Effector memory CD8-positive, alpha-beta T cell (primary cell): ENCODE results near the gene NFATC2IP.

Source experiments
- ATAC-seq: fragments of 150-1000 bp; cut with Tn5 transposase; replicated peaks from 2 replicates; pipeline ENCODE4 v1.10.0; 2021; ENCODE audit warnings: mild to moderate bottlenecking, moderate library complexity
- DNase-seq, 3 experiments: peaks; one replicate each; pipeline ENCODE4 v3.0.0; 2021
- H3K27ac Mint-ChIP-seq, 2 donors: one replicate each; pipeline ENCODE4 v1.8.0; 2022; ENCODE audit warnings: mild to moderate bottlenecking in 2 of 2, mixed read lengths in 2 of 2, moderate library complexity in 2 of 2
- H3K27me3 Mint-ChIP-seq, 2 donors: one replicate each; pipeline ENCODE4 v1.8.0; 2022; ENCODE audit warnings: mixed read lengths in 2 of 2
- H3K36me3 Mint-ChIP-seq: one replicate; pipeline ENCODE4 v1.8.0; 2022; ENCODE audit warnings: mild to moderate bottlenecking, moderate library complexity, mixed read lengths; ENCODE audit not compliant: insufficient read depth
- H3K4me1 Mint-ChIP-seq, 2 donors: one replicate each; pipeline ENCODE4 v1.8.0; 2022; ENCODE audit warnings: low read depth in 2 of 2, mixed read lengths in 2 of 2
- H3K4me3 Mint-ChIP-seq, 2 donors: one replicate each; pipeline ENCODE4 v1.8.0; 2022; ENCODE audit warnings: mild to moderate bottlenecking in 2 of 2, mixed read lengths in 2 of 2, moderate library complexity in 2 of 2
- H3K9me3 Mint-ChIP-seq, 2 donors: one replicate each; pipeline ENCODE4 v1.8.0; 2022; ENCODE audit warnings: mixed read lengths in 2 of 2
- total RNA-seq, 9 experiments: gene quantifications; one replicate each; lab custom pipeline; 2026; lab: John Stamatoyannopoulos, UW

The NFATC2IP gene
- total RNA-seq, result 88.6 to 159 (median 96.7) reads per million in 9 experiments

DNA sequence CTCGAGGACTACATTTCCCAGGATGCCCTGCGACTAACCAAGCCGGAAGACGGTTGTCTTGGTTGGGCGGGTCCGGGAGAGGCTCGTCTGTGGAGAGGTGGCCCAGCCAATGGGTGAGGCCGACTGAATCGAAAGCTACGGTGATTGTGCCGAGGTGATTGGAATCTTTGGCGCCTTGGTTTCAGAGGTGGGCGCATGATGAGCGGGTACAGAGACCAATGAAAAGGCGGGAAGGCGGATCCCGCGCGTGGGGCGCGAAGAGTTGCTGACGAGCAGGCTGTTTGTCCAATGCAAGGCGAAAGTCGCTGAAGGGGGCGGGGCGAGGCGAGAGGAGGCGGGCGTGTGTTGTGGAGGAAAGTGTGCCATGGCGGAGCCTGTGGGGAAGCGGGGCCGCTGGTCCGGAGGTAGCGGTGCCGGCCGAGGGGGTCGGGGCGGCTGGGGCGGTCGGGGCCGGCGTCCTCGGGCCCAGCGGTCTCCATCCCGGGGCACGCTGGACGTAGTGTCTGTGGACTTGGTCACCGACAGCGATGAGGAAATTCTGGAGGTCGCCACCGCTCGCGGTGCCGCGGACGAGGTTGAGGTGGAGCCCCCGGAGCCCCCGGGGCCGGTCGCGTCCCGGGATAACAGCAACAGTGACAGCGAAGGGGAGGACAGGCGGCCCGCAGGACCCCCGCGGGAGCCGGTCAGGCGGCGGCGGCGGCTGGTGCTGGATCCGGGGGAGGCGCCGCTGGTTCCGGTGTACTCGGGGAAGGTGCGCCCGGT is at the start of gene NFATC2IP:
Gene NFATC2IP, plus strand, starts transcription at position 290 of the 762 bp plus-strand sequence. Its CDS starts 75 bp downstream, at position 365.
- Mint-ChIP-seq H3K9me3 (no peaks in the 10 kb centered on the region), H3K27me3 (no peaks in the 10 kb centered on the region), H3K4me3 (peak within 1 kb of the TSS; percentile 93 to 98), H3K4me1 (peaks cover 15 to 33% of the 10 kb centered on the region in 2 donors), H3K36me3 (peaks cover 35% of the 10 kb centered on the region), H3K27ac (peak within 1 kb of the TSS; percentile 89 to 91)
- ATAC-seq (peak; percentile 93), DNase-seq (peak; percentile 99 to 100 (median 99))

DNA sequence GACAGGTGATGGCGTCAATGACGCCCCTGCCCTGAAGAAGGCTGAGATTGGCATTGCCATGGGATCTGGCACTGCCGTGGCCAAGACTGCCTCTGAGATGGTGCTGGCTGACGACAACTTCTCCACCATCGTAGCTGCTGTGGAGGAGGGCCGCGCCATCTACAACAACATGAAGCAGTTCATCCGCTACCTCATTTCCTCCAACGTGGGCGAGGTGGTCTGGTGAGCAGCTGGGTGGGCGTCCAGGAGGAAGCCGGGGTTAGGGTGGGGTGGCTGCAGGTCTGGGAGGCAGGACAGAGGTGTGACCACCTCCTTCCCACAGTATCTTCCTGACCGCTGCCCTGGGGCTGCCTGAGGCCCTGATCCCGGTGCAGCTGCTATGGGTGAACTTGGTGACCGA is 48.9 kb upstream of the NFATC2IP start:
- H3K27ac Mint-ChIP-seq, result no peak overlapping the region
- H3K36me3 Mint-ChIP-seq, result peaks cover 6% of the 10 kb centered on the region
- no peaks in the 10 kb centered on the region for H3K9me3 Mint-ChIP-seq
- no peaks in the 10 kb centered on the region for H3K4me1 Mint-ChIP-seq
- ATAC-seq (no peak), DNase-seq (no peak)
- no peaks in the 10 kb centered on the region for H3K27me3 Mint-ChIP-seq
- H3K4me3 Mint-ChIP-seq, result no peak overlapping the region

DNA sequence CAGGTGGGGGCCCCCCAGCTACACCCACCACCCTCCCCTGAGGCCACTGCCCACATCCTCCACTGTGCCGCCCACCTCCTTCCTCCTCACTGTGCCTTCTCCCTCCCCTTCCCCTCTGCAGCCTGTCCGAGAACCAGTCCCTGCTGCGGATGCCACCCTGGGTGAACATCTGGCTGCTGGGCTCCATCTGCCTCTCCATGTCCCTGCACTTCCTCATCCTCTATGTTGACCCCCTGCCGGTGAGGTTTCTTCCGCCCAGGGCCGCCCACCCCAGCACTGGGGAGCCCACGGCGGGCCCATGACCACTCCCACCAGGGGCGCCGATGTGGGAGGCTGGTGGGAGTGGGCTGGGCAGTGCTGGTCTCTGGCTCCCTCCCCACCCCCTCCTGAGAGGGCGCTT is 47.8 kb upstream of the NFATC2IP start:
- ATAC-seq, result peak; percentile 12
- no peaks in the 10 kb centered on the region for H3K9me3 Mint-ChIP-seq
- no peaks in the 10 kb centered on the region for H3K27me3 Mint-ChIP-seq
- peaks cover 9% of the 10 kb centered on the region for H3K36me3 Mint-ChIP-seq
- DNase-seq, result no peak
- H3K27ac Mint-ChIP-seq, result no peak overlapping the region
- no peak overlapping the region for H3K4me3 Mint-ChIP-seq
- H3K4me1 Mint-ChIP-seq, result no peaks in the 10 kb centered on the region

DNA sequence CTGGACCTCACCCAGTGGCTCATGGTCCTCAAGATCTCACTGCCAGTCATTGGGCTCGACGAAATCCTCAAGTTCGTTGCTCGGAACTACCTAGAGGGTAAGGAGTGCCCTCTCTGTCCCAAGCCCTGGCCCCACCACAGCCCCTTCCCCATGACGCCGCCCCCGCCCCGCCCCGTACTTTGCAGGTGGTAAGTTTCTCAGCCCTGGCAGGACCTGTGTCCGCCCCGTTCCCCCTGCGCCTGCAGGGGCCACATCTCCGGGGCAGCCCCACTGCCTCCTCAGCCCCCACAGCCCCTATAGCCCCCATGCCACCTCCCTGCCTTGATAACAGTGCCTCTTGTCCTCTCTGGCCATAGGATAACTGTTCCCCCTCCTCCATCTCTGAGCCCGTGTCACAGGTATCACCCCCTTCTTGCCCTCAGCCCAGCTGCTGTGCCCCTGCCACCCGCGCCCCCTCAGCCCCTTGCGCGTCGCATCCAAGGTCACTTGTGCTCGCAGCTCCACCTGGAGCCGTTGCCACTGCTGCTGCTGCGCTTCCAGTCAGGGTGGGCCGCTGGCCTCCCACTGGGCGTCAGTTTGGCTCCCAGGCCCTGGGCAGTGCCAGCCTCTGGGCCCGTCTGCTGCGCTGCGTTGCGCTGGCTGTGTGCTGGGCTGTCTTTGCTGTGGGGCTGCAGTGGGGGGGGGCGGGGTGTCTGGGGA is 47.2 kb upstream of the NFATC2IP start:
- H3K4me3 Mint-ChIP-seq, result no peak overlapping the region
- no peak for DNase-seq
- peaks cover 13% of the 10 kb centered on the region for H3K36me3 Mint-ChIP-seq
- no peaks in the 10 kb centered on the region for H3K9me3 Mint-ChIP-seq
- H3K4me1 Mint-ChIP-seq, result no peaks in the 10 kb centered on the region
- H3K27ac Mint-ChIP-seq, result no peak overlapping the region
- ATAC-seq, result no peak
- H3K27me3 Mint-ChIP-seq, result no peaks in the 10 kb centered on the region

DNA sequence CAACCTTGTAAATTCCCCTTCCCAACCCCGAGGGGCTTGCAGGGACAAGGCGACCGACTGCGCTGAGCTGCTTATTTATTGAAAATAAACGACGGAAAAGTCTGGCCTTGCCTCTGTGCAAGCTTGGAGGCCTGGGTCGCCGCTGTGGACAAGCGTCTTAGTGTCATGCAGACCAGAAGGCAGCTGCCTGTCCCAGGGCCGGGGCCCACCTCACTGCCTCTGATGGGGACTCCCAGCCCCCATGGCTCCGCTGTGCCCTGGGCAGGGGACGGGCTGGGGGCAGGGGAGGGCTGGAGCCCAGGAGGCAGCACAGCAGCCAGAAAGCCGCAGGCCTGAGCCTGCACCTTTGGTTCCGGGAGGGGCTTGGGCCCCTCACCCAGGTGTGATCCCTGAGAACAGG is 46.4 kb upstream of the NFATC2IP start:
- Mint-ChIP-seq H3K27ac (no peak overlapping the region), H3K4me3 (no peak overlapping the region), H3K27me3 (no peaks in the 10 kb centered on the region), H3K9me3 (no peaks in the 10 kb centered on the region), H3K4me1 (no peaks in the 10 kb centered on the region), H3K36me3 (peaks cover 16% of the 10 kb centered on the region)
- ATAC-seq, result no peak
- DNase-seq, result no peak

DNA sequence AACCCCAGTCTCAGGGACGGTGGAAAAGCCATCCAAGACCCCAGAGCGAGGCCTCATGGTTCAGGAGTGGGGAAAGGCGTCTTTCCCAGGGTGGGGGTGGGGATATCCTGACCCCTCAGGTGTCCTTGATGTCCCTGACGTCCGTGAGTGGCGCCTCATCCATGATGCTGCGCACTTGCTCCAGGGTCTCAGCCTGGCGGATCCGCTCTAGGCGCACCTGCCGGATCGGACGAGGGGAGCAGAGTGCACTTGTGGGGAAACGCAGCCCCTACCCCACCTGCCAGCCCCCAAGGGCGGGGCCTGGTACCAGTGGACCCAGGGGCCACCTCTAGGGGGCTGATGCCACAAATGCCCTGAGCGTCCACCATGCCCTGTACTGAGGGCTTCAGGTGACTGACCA is 45.9 kb upstream of the NFATC2IP start:
- H3K4me3 Mint-ChIP-seq, result no peak overlapping the region
- no peak for ATAC-seq
- no peaks in the 10 kb centered on the region for H3K27me3 Mint-ChIP-seq
- DNase-seq, result no peak
- H3K9me3 Mint-ChIP-seq, result no peaks in the 10 kb centered on the region
- H3K27ac Mint-ChIP-seq, result no peak overlapping the region
- no peaks in the 10 kb centered on the region for H3K4me1 Mint-ChIP-seq
- H3K36me3 Mint-ChIP-seq, result peaks cover 20% of the 10 kb centered on the region

DNA sequence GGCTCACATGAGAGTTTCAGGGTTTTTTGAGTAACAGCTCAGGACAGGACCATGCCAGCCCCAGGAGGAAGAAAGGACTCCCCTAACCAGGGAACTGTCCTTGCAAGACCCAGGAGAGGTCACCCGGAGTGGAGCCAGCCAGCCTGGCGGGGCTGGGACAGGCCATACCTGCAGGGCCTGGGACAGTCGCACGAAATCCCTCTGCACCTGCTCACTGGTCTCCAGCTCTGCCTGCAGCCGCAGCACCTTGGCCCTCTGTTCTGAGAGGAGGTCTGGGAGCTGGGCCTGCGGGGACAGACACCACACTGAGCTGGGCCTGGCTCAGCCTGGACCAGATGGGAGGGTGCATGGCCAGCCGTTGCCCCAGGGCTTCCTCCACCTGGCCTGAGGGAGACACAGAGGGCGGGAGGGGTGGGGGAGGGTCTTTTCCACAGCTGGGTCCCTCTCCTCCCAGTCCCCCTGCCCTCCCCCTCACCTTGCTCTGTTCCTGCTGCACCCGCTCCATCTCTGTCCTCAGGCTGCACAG is 45.4 kb upstream of the NFATC2IP start:
- Mint-ChIP-seq H3K27ac (no peak overlapping the region), H3K4me3 (no peak overlapping the region), H3K27me3 (no peaks in the 10 kb centered on the region), H3K36me3 (peaks cover 24% of the 10 kb centered on the region), H3K4me1 (no peaks in the 10 kb centered on the region), H3K9me3 (no peaks in the 10 kb centered on the region)
- DNase-seq (no peak), ATAC-seq (no peak)

DNA sequence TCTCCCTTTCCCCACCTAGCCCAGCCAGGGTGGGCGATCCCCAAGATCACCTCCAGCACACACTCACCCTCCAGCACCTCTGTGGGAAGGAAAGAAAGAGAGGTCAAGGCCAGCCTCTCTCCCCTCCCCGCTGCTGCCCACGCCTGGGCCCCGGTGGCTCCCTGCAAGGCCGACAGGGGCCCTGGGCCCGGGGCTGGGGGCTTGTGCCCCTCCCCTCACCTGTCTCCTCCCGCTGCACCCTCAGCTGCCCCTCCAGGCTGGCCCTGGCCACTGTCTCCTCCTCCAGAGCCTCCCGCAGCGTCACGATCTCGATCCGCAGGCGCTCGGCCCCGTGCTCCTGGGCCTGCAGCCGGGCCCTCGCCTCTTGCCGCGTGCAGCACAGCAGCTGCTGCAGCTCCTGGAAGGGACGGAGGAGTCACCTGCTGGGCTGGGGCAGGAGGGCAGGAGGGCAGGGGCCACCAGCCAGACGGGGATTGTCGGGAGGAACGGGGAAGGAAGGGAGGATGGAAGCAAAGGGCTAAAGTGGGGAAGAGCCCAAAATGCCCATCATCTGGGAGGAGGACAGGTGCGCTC is 44.9 kb upstream of the NFATC2IP start:
- no peak for ATAC-seq
- Mint-ChIP-seq H3K4me3 (no peak overlapping the region), H3K27ac (no peak overlapping the region), H3K9me3 (no peaks in the 10 kb centered on the region), H3K4me1 (no peaks in the 10 kb centered on the region), H3K27me3 (no peaks in the 10 kb centered on the region), H3K36me3 (peaks cover 30% of the 10 kb centered on the region)
- DNase-seq, result no peak

DNA sequence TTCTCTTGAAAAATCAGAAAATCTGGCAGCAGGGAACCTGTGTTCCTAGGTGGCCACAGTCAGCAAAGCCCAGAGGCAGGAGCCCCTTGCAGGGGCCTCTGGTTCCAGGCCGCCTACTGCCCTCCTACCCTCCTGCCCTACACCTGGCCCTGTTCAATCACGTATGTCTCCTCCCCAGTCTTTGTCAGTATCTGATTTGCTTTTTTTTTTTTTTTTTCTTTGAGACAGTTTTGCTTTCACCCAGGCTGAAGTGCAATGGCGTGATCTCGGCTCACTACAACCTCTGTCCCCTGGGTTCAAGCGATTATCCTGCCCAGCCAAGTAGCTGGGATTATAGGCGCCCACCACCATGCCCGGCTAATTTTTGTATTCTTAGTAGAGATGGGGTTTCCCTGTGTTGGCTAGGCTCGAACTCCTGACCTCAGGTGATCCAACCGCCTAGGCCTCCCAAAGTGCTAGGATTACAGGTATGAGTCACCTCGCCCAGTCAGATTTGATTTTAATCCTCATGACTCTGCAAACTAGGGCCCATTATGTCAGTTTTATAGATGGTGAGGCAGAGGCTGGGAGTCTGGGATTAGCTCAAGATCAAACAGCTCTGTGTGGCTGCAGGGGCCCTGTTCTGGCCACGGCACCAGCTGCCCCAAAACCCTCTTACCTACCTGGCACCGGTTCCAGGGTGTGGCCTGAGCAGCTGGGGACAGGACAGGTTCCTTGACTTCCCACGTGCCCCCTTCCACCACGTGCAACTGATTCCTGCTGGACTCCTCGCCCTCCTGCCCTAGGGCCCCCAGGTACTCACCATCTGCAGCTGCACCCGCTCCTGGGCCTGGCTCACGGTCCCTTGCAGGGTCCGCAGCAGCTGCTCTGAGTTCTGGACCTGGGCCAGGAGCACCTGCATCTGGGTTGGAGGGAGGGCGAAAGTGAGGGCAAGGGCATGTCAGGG is 40.4 kb upstream of the NFATC2IP start:
- DNase-seq, result no peak
- no peaks in the 10 kb centered on the region for H3K27me3 Mint-ChIP-seq
- no peaks in the 10 kb centered on the region for H3K4me1 Mint-ChIP-seq
- H3K36me3 Mint-ChIP-seq, result peaks cover 68% of the 10 kb centered on the region
- no peaks in the 10 kb centered on the region for H3K9me3 Mint-ChIP-seq
- peak overlapping the region; percentile 38 to 62 for H3K27ac Mint-ChIP-seq
- H3K4me3 Mint-ChIP-seq, result no peak overlapping the region
- no peak for ATAC-seq

DNA sequence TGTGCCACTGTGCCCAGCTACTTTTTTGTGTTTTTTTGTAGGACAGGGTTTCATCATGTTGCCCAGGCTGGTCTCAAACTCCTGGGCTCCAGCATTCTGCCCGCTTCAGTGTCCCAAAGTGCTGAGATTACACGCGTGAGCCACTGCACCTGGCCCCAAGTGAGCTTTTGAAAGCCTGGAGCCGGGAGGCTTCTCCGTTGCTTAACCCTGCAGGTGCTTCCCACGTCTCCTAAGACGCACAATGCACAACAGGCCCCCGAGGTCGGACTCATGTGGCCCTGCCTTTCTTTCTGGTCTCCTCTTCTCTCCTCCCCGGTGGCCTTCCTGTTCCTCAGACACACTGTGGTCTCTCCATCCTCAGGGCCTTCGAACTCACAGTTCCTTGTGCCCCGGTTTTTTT is 38.2 kb upstream of the NFATC2IP start:
- Mint-ChIP-seq H3K36me3 (peaks cover 81% of the 10 kb centered on the region), H3K27me3 (no peaks in the 10 kb centered on the region), H3K4me1 (no peaks in the 10 kb centered on the region), H3K4me3 (no peak overlapping the region), H3K9me3 (no peaks in the 10 kb centered on the region), H3K27ac (no peak overlapping the region)
- ATAC-seq (no peak), DNase-seq (no peak)

DNA sequence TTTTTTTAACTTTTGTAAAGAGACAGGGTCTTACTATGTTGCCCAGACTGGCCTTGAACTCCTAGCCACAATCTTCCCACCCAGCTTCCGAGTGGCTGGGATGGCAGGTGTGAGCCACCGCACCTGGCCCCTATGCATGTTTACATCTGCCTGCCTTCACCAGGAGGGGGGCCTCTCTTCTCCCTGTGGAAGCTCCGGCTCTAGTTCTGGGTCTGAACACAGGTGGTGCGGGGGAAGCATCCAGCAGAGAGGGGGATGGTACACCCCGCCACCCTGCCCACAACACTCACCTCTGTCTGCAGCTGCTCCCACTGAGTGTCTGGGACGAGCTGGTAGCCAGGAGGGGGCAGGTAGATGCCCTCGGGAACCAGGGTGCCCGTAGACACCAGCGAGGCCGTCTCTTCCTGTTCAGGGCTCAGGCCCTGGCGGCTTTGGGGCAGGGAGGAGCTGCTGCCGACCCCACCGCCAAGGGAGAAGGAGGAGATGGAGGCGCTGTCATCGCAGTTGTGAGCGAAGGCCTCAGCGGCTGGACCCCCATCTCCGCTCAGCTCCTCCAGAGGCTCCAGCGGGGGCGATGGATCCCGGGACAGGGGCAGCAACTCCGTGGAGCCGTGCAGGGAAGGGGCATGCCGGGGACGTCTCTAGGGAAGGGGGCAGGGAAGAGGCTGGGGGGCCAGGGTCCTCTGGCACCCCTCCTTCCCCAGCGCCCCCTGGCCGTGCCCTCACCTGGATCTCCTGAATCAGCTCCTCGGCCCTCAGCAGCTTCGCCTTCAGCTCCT is 36.6 kb upstream of the NFATC2IP start:
- DNase-seq, result no peak
- no peak for ATAC-seq
- Mint-ChIP-seq H3K36me3 (peaks cover 82% of the 10 kb centered on the region), H3K4me3 (no peak overlapping the region), H3K9me3 (no peaks in the 10 kb centered on the region), H3K4me1 (no peaks in the 10 kb centered on the region), H3K27ac (peak overlapping the region; percentile 53 to 56), H3K27me3 (no peaks in the 10 kb centered on the region)

DNA sequence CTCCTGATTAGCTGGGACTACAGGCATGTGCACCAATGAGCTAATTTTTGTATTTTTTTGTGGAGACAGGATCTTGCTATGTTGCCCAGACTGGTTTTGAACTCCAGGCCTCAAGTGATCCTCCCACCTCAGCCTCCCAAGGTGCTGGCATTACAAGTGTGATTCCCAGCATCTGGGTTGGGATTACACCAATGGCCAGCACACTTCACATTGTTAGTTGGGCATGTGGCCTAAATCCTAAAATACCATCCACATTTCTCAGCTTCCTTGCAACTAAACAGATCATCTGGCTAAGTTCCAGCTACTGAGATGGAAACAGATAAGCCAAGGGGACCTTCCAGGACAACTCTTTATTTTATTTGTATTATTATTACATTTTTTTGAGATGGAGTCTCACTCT is 35.6 kb upstream of the NFATC2IP start:
- H3K27ac Mint-ChIP-seq, result peak overlapping the region in 1 of 2 donors; percentile 53
- no peak for ATAC-seq
- H3K27me3 Mint-ChIP-seq, result no peaks in the 10 kb centered on the region
- H3K9me3 Mint-ChIP-seq, result no peaks in the 10 kb centered on the region
- no peak overlapping the region for H3K4me3 Mint-ChIP-seq
- DNase-seq, result no peak
- peaks cover 73% of the 10 kb centered on the region for H3K36me3 Mint-ChIP-seq
- no peaks in the 10 kb centered on the region for H3K4me1 Mint-ChIP-seq
